PC-9 (cell line): Measurements from ENCODE around the gene SLC66A2. TPM values are rescaled to one million over a fixed set of nuclear protein-coding genes. Genes with fewer than 3 reads are reported as not detected.

Experiments used
- BruUV-seq: library from RNA; stranded (reverse); fragments of 400-500 nt; replicated peaks from 2 replicates; lab custom pipeline; 2021; lab: Mats Ljungman, UMichigan
- CTCF ChIA-PET: fragments of 300-600 bp; sonication (Branson Sonifier 250); formaldehyde crosslinking; loops from one replicate; lab custom pipeline; 2022; ENCODE audit warnings: antibody characterized with exemption; lab: Charles Lee
- POLR2A ChIA-PET: fragments of 300-600 bp; sonication (Branson Sonifier 250); formaldehyde crosslinking; loops from one replicate; lab custom pipeline; 2022; ENCODE audit warnings: antibody characterized with exemption; ENCODE audit not compliant: unreplicated experiment; lab: Charles Lee
- DNase-seq, 2 experiments: peaks; one replicate each; pipeline versions ENCODE4 v3.0.0 to v3.0.0-alpha.2; 2015 to 2022; ENCODE audit warnings: mixed read lengths in 1 of 2
- H2AFZ ChIP-seq: fragments of 200-600 bp; sonication (generic); 2 replicates; pipeline ENCODE4 v1.8.1; 2017; ENCODE audit warnings: antibody characterized with exemption
- H3F3A ChIP-seq: fragments of 200-600 bp; sonication (generic); 2 replicates; pipeline ENCODE4 v1.8.1; 2017; ENCODE audit warnings: antibody characterized with exemption, mild to moderate bottlenecking, low read depth; ENCODE audit not compliant: insufficient read depth
- H3K27ac ChIP-seq: fragments of 200-600 bp; sonication (generic); 2 replicates; pipeline ENCODE4 v1.6.1; 2016; ENCODE audit warnings: mixed run types
- H3K27me3 ChIP-seq: fragments of 200-600 bp; sonication (generic); 2 replicates; pipeline ENCODE4 v1.6.1; 2016; ENCODE audit warnings: low read depth, mixed run types; ENCODE audit not compliant: insufficient read depth
- H3K36me3 ChIP-seq: fragments of 200-600 bp; sonication (generic); 2 replicates; pipeline ENCODE4 v1.6.1; 2016; ENCODE audit warnings: low read depth, mixed run types
- H3K4me1 ChIP-seq: fragments of 200-600 bp; sonication (generic); replicated peaks from 2 replicates; pipeline ENCODE4 v1.6.1; 2016; ENCODE audit warnings: mixed run types; ENCODE audit not compliant: insufficient read depth
- H3K4me2 ChIP-seq: fragments of 200-600 bp; sonication (generic); 2 replicates; pipeline ENCODE4 v1.6.1; 2017; ENCODE audit warnings: mixed run types
- H3K4me3 ChIP-seq: fragments of 200-600 bp; sonication (generic); 2 replicates; pipeline ENCODE4 v1.6.1; 2016; ENCODE audit warnings: mixed run types
- H3K79me2 ChIP-seq: fragments of 200-600 bp; sonication (generic); 2 replicates; pipeline ENCODE4 v1.6.1; 2017; ENCODE audit warnings: low read depth, mixed run types
- H3K9me2 ChIP-seq: fragments of 200-600 bp; sonication (generic); 2 replicates; pipeline ENCODE4 v1.8.1; 2017; ENCODE audit warnings: mild to moderate bottlenecking; ENCODE audit not compliant: insufficient read depth
- H3K9me3 ChIP-seq: fragments of 200-600 bp; sonication (generic); 2 replicates; pipeline ENCODE4 v1.8.1; 2016; ENCODE audit warnings: low read depth; ENCODE audit not compliant: insufficient read depth
- H4K20me1 ChIP-seq: fragments of 200-600 bp; sonication (generic); 2 replicates; pipeline ENCODE4 v1.8.1; 2017; ENCODE audit not compliant: insufficient read depth
- EZH2 ChIP-seq: fragments of 200-600 bp; sonication (generic); IDR thresholded peaks from 2 replicates; pipeline ENCODE4 v1.8.0; 2017; ENCODE audit warnings: antibody characterized with exemption, low read depth
- intact Hi-C: fragments of 100-400 bp; cut with micrococcal nuclease; formaldehyde crosslinking; loops from one replicate; pipeline ENCODE4 v1.10.0; 2022; ENCODE audit not compliant: unreplicated experiment
- total RNA-seq: library from RNA; stranded (reverse); gene quantifications from 2 replicates; pipeline ENCODE4 v1.2.3, GENCODE V29; 2021
- TF ChIP-seq, protein P1 (sequence below): fragments of 200-600 bp; sonication (generic); conservative IDR thresholded peaks from 2 replicates; pipeline ENCODE4 v1.6.1; 2017; ENCODE audit warnings: mixed run types, antibody characterized with exemption, mild to moderate bottlenecking, moderate library complexity

The SLC66A2 gene
- total RNA-seq, 1 experiment from 2014 or later, result 24.3 TPM

DNA sequence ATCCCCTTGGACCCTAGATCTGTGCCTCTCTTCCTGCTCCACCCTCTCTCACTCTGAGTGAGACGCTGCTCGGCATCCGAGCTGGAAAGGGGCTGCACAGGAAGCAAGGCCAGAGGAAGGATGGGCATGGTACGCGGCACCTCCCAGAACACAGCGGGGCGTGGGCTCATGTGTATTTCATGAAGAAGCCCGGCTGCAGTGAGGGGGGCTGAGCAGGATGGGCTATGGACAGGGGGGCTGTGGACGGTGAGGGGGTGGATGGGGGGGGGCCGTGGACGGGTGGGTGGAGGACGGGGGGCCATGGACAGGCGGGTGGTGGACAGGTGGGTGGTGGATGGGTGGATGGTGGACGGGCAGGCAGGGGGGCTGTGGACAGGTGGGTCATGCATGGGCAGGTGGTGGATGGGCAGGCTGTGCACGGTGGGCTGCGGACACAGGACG lies 28.5 kb downstream of the SLC66A2 start:
- Histone ChIP-seq H3K36me3 (no peaks in the 10 kb centered on the region), H3K27me3 (no peaks in the 10 kb centered on the region), H3K9me2 (no peaks in the 10 kb centered on the region), H3K4me1 (no peaks in the 10 kb centered on the region), H3K4me3 (no peak overlapping the region), H3K4me2 (no peak overlapping the region), H3F3A (no peaks in the 10 kb centered on the region), H2AFZ (no peak overlapping the region), H3K27ac (no peak overlapping the region), H3K79me2 (no peaks in the 10 kb centered on the region), H4K20me1 (no peaks in the 10 kb centered on the region), H3K9me3 (no peaks in the 10 kb centered on the region)
- TF ChIP-seq EZH2, result no peak
- TF ChIP-seq, protein P1, sequence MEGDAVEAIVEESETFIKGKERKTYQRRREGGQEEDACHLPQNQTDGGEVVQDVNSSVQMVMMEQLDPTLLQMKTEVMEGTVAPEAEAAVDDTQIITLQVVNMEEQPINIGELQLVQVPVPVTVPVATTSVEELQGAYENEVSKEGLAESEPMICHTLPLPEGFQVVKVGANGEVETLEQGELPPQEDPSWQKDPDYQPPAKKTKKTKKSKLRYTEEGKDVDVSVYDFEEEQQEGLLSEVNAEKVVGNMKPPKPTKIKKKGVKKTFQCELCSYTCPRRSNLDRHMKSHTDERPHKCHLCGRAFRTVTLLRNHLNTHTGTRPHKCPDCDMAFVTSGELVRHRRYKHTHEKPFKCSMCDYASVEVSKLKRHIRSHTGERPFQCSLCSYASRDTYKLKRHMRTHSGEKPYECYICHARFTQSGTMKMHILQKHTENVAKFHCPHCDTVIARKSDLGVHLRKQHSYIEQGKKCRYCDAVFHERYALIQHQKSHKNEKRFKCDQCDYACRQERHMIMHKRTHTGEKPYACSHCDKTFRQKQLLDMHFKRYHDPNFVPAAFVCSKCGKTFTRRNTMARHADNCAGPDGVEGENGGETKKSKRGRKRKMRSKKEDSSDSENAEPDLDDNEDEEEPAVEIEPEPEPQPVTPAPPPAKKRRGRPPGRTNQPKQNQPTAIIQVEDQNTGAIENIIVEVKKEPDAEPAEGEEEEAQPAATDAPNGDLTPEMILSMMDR, result no peak
- POLR2A ChIA-PET, result no interaction called here
- no peak for DNase-seq
- intact Hi-C loops, result no loop called here
- CTCF ChIA-PET, result no interaction called here
- BruUV-seq, result no TSS peak

DNA sequence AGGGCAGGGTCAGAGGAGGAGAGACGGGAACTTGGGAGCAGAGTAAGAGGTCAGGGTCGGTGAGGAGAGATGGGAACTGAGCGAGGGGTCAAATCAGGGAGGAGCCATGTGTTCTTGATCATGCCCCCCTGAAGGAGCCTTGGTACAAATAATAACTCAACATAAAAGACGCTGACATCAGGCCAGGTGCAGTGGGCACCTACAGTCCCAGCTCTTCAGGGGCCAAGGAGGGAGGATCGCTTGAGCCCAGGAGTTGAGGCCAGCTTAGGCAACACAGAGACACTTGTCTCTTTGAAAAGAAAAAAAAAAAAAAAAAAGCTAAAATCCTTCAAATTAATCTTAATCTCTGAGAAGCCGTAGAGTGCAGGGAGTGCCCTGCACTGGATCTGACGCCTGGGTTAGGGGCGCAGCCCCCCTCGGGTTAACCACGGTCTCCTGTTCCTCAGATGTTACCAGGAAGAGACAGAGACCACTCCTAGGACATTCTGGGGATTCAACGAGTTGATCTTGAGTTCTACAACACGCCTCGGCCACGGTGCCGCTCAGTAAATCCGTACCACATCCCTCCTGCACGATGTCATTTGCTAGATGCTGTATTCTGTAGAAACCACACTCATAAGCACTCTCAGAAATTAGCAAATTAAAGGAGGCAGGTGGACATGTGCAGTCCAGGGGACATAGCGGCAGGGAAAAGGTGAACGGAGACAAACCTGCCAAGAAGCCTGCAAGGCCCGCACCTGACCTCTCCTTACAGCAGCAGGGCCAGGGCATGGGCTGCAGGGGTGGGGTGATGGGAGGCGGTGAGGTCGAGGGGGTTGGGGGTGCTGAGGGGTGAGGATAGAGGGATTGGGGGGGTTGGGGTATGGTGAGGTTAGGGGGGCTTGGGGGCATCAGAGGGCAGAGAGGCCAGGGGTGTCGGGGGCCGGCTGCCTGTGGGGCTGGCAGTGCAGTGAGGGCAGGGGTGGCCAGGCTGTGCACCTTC lies 29.2 kb downstream of the SLC66A2 start:
- TF ChIP-seq, protein P1, result no peak
- no peak for TF ChIP-seq EZH2
- no peak overlapping the region for H2AFZ ChIP-seq
- no TSS peak for BruUV-seq
- H3K79me2 ChIP-seq, result no peaks in the 10 kb centered on the region
- no peaks in the 10 kb centered on the region for H4K20me1 ChIP-seq
- no peaks in the 10 kb centered on the region for H3K27me3 ChIP-seq
- no peak overlapping the region for H3K4me3 ChIP-seq
- no peaks in the 10 kb centered on the region for H3K9me3 ChIP-seq
- no peaks in the 10 kb centered on the region for H3K9me2 ChIP-seq
- intact Hi-C loops, result no loop called here
- ChIA-PET POLR2A (no interaction called here), CTCF (no interaction called here)
- H3K36me3 ChIP-seq, result no peaks in the 10 kb centered on the region
- no peaks in the 10 kb centered on the region for H3K4me1 ChIP-seq
- no peak overlapping the region for H3K27ac ChIP-seq
- no peak for DNase-seq
- no peaks in the 10 kb centered on the region for H3F3A ChIP-seq
- no peak overlapping the region for H3K4me2 ChIP-seq

DNA sequence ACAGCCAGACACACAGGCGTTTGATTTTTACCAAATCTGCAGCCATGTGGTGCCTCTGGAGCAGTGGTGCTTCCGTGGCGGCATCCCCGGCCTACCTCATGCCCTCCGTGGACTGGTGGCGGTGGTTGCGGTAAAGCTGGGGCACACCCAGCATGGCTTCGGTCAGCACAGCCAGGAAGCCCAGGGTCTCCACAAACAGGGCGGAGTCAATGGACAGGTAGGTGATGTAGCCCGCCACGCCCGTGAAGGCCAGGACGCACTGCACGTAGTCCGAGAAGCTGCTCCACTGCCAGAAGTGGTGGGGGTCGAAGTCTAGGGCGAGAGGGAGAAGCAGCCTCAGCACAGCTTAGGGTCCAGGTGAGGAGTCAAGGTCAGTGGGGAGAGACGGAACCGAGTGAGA lies 32.4 kb downstream of the SLC66A2 start:
- CTCF ChIA-PET, result no interaction called here

More for the DNA sequence above, 32.4 kb downstream of the SLC66A2 start:
- H3K27me3 ChIP-seq, result no peaks in the 10 kb centered on the region
- H3K79me2 ChIP-seq, result no peaks in the 10 kb centered on the region
- no peak overlapping the region for H3K27ac ChIP-seq
- H3K36me3 ChIP-seq, result no peaks in the 10 kb centered on the region
- POLR2A ChIA-PET, result no interaction called here
- no peaks in the 10 kb centered on the region for H3K9me2 ChIP-seq
- intact Hi-C loops, result no loop called here
- no TSS peak for BruUV-seq
- no peak overlapping the region for H3K4me3 ChIP-seq
- H2AFZ ChIP-seq, result no peak overlapping the region
- H3K9me3 ChIP-seq, result no peaks in the 10 kb centered on the region
- no peaks in the 10 kb centered on the region for H3F3A ChIP-seq
- H3K4me1 ChIP-seq, result no peaks in the 10 kb centered on the region
- no peak for DNase-seq
- H3K4me2 ChIP-seq, result no peak overlapping the region
- TF ChIP-seq EZH2, result no peak
- TF ChIP-seq, protein P1, result no peak
- H4K20me1 ChIP-seq, result no peaks in the 10 kb centered on the region
